Sigmoid colon (tissue), 7 donors: ENCODE data around the gene PTPN2. TPM values are rescaled to one million over a fixed set of nuclear protein-coding genes. Genes with fewer than 3 reads are reported as not detected.
"Not testable (repeated sequence)": the region's sequence is repeated elsewhere in the genome, so short reads cannot be mapped to it uniquely, and the experiment has no call there.

Source experiments
- DNase-seq: peaks from one replicate; pipeline ENCODE4 v3.0.0-alpha.2; 2019
- H3K27ac ChIP-seq, 4 donors: fragments of 200-600 bp; sonication (generic); one replicate each; pipeline ENCODE4 v1.5.1; 2016 to 2019; ENCODE audit warnings: mild to moderate bottlenecking in 1 of 4
- H3K27me3 ChIP-seq, 3 donors: fragments of 200-600 bp; sonication (generic); one replicate each; pipeline ENCODE4 v1.5.1; 2019; ENCODE audit warnings: mild to moderate bottlenecking in 1 of 3
- H3K36me3 ChIP-seq, 4 donors: fragments of 200-600 bp; sonication (generic); one replicate each; pipeline ENCODE4 v1.5.1; 2016 to 2019
- H3K4me1 ChIP-seq, 4 donors: fragments of 200-600 bp; sonication (generic); one replicate each; pipeline ENCODE4 v1.5.1; 2017 to 2019
- H3K4me3 ChIP-seq, 4 donors: fragments of 200-600 bp; sonication (generic); one replicate each; pipeline ENCODE4 v1.5.1; 2017 to 2019; ENCODE audit warnings: mild to moderate bottlenecking in 2 of 4, moderate library complexity in 1 of 4
- H3K9me3 ChIP-seq, 4 donors: fragments of 200-600 bp in 3 of 4; sonication (generic) in 3 of 4; one replicate each; pipeline versions ENCODE4 v1.5.1 to v1.6.1; 2013 to 2019
- CTCF ChIP-seq, 4 experiments: fragments of 450-650 bp in 3 of 4; fragments of 200-600 bp in 1 of 4; IDR thresholded peaks; one replicate each; pipeline ENCODE4 v1.5.1; 2016 to 2019; ENCODE audit warnings: antibody characterized with exemption in 4 of 4, mild to moderate bottlenecking in 3 of 4, moderate library complexity in 2 of 4
- EP300 ChIP-seq, 4 donors: sonication (generic); formaldehyde crosslinking; IDR thresholded peaks; one replicate each; pipeline ENCODE4 v1.6.1; 2017; ENCODE audit warnings: antibody characterized with exemption in 4 of 4
- POLR2A ChIP-seq, 2 donors: fragments of 450-650 bp; IDR thresholded peaks; one replicate each; pipeline ENCODE4 v1.6.1; 2016; ENCODE audit warnings: antibody characterized with exemption in 2 of 2, mild to moderate bottlenecking in 2 of 2, moderate library complexity in 2 of 2
- POLR2AphosphoS5 ChIP-seq, 4 donors: sonication (generic); formaldehyde crosslinking; IDR thresholded peaks; one replicate each; pipeline ENCODE4 v1.6.1; 2017; ENCODE audit warnings: antibody characterized with exemption in 4 of 4
- WGBS, 2 donors: extraction: QIAGEN DNeasy Blood & Tissue Kit; methylation state at CpG; one replicate each; pipeline ENCODE4 v1.1.7; 2013; 5-methylcytosine and 5-hydroxymethylcytosine counted together
- intact Hi-C: fragments of 100-400 bp; cut with DNase I; formaldehyde crosslinking; loops from one replicate; pipeline ENCODE4 v1.15.1; 2023
- polyA plus RNA-seq, 3 donors: library from polyadenylated mRNA; stranded (reverse); fragments of 200-250 nt; gene quantifications; one replicate each; pipeline ENCODE4 v1.2.3, GENCODE V29; 2013
- total RNA-seq, 4 donors: library from RNA; depleted of rRNA; stranded (reverse); fragments of >200 nt; gene quantifications; one replicate each; pipeline ENCODE4 v1.1.0, GENCODE V29; 2016
- donor health status: healthy with polysubstance abuse.
- donor health status: Bipolar disorder and iron deficiency.
- donor health status: healthy.

The PTPN2 gene
- total and polyA plus RNA-seq, 7 donors, result 20.0 to 43.1 (median 31.0) TPM

GRCh38 chr18:12880541-12880910 lies 3.5 kb downstream of the PTPN2 start:
- Histone ChIP-seq H3K27ac (peak overlapping the region in 2 of 4 donors; percentile 26 to 53), H3K4me1 (peaks cover 0 to 26% (median 15%) of the 10 kb centered on the region in 4 donors), H3K27me3 (no peaks in the 10 kb centered on the region), H3K9me3 (no peaks in the 10 kb centered on the region), H3K36me3 (no peaks in the 10 kb centered on the region), H3K4me3 (no peak overlapping the region)
- no peak for TF ChIP-seq POLR2AphosphoS5 (IDR thresholded peaks at IDR 0.05)
- TF ChIP-seq CTCF (IDR thresholded peaks at IDR 0.05), result no peak
- no peak for TF ChIP-seq EP300 (IDR thresholded peaks at IDR 0.05)
- WGBS, 2 donors, result 57 to 63% methylated on average over 2 of the region's 2 CpGs
- intact Hi-C loops, result loop anchor here (5.0 kb wide), 5 partner anchors 112 to 847 kb away; partner anchors contain the start of genes AFG3L2, CEP192, CEP76 and FAM210A
- no peak for DNase-seq

GRCh38 chr18:12879840-12880540 lies 4.0 kb downstream of the PTPN2 start:
- no peak for TF ChIP-seq CTCF (IDR thresholded peaks at IDR 0.05)
- TF ChIP-seq POLR2AphosphoS5 (IDR thresholded peaks at IDR 0.05), result peak in 1 of 4 donors; percentile 26
- Histone ChIP-seq H3K27me3 (no peaks in the 10 kb centered on the region), H3K36me3 (no peaks in the 10 kb centered on the region), H3K4me3 (no peak overlapping the region), H3K27ac (peak overlapping the region in 3 of 4 donors; percentile 18 to 53 (median 26)), H3K9me3 (no peaks in the 10 kb centered on the region), H3K4me1 (peaks cover 0 to 21% (median 12%) of the 10 kb centered on the region in 4 donors)
- intact Hi-C loops, result loop anchor here (5.0 kb wide), 5 partner anchors 112 to 847 kb away; partner anchors contain the start of genes AFG3L2, CEP192, CEP76 and FAM210A
- DNase-seq, result no peak
- 57 to 78% methylated on average over 8 of the region's 8 CpGs for WGBS, 2 donors

- 53 to 87% methylated on average over 1 to 2 of the region's 2 CpGs for WGBS, 2 donors
- H3K4me3 ChIP-seq, DNase-seq, intact Hi-C loops, H3K36me3 ChIP-seq, H3K4me1 ChIP-seq, H3K27me3 ChIP-seq, H3K9me3 ChIP-seq, H3K27ac ChIP-seq: not testable (repeated sequence)
Observed at GRCh38 chr18:12874992-12875391, 9.0 kb downstream of the PTPN2 start.

- DNase-seq, H3K27me3 ChIP-seq, H3K36me3 ChIP-seq, H3K4me3 ChIP-seq, intact Hi-C loops, H3K4me1 ChIP-seq, H3K27ac ChIP-seq, H3K9me3 ChIP-seq: not testable (repeated sequence)
- 96 to 97% methylated on average over 44 to 47 of the region's 48 CpGs for WGBS, 2 donors
Observed at GRCh38 chr18:12873961-12874567, 10.0 kb downstream of the PTPN2 start.

GRCh38 chr18:12872408-12872807 lies 11.6 kb downstream of the PTPN2 start:
- Histone ChIP-seq H3K9me3 (no peaks in the 10 kb centered on the region), H3K36me3 (no peaks in the 10 kb centered on the region), H3K4me3 (no peak overlapping the region), H3K27me3 (no peaks in the 10 kb centered on the region), H3K27ac (no peak overlapping the region), H3K4me1 (no peaks in the 10 kb centered on the region)
- DNase-seq, result no peak
- intact Hi-C loops, result no loop called here
- WGBS, 2 donors, result 74 to 81% methylated on average over 5 of the region's 5 CpGs
- TF ChIP-seq POLR2A (IDR thresholded peaks at IDR 0.05) (no peak), EP300 (IDR thresholded peaks at IDR 0.05) (no peak), POLR2AphosphoS5 (IDR thresholded peaks at IDR 0.05) (no peak), CTCF (IDR thresholded peaks at IDR 0.05) (no peak)
